DND-41 (cell line): ENCODE data around the gene CD63.

Source experiments
- EZH2 ChIP-seq: IDR thresholded peaks from 3 replicates; pipeline ENCODE4 v1.6.1; 2012; ENCODE audit warnings: borderline replicate concordance, low read depth, mild to moderate bottlenecking, moderate library complexity, low read length, inconsistent platforms; ENCODE audit not compliant: severe bottlenecking
- TF ChIP-seq, protein P1 (sequence below): IDR thresholded peaks from 2 replicates; pipeline ENCODE4 v1.5.1; 2012; ENCODE audit warnings: borderline replicate concordance, low read length, moderate library complexity, mild to moderate bottlenecking; ENCODE audit not compliant: poor library complexity, severe bottlenecking; ENCODE audit errors: extremely low read depth

DNA sequence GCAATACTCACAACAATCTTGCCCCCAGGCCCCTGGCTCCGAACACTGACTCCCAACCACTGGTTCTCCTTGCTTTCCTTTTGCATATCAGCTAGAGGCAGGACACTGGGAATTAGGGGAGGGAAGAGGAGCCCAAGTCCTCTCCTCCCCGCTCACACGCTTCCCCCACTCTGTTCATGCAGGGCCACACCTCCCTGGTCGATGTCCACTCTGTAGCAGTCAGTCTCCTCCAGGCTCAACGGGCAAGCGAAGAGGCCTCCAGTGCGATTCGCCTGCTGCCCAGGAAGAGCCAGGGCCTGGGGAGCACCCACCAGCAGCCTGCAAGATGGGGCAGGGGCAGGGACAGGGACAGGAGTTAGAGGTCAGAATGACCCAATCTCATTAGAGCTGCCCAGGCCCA, 25.9 kb downstream of the CD63 start:
- TF ChIP-seq EZH2, result no peak
- TF ChIP-seq, protein P1, sequence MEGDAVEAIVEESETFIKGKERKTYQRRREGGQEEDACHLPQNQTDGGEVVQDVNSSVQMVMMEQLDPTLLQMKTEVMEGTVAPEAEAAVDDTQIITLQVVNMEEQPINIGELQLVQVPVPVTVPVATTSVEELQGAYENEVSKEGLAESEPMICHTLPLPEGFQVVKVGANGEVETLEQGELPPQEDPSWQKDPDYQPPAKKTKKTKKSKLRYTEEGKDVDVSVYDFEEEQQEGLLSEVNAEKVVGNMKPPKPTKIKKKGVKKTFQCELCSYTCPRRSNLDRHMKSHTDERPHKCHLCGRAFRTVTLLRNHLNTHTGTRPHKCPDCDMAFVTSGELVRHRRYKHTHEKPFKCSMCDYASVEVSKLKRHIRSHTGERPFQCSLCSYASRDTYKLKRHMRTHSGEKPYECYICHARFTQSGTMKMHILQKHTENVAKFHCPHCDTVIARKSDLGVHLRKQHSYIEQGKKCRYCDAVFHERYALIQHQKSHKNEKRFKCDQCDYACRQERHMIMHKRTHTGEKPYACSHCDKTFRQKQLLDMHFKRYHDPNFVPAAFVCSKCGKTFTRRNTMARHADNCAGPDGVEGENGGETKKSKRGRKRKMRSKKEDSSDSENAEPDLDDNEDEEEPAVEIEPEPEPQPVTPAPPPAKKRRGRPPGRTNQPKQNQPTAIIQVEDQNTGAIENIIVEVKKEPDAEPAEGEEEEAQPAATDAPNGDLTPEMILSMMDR, result no peak
